Vagina (tissue), 2 donors: ENCODE measurements around the gene RAP1GDS1.
"Not testable (repeated sequence)": the region's sequence is repeated elsewhere in the genome, so short reads cannot be mapped to it uniquely, and the experiment has no call there.

Experiments used
- CTCF ChIP-seq, 3 experiments: fragments of 450-650 bp in 2 of 3; fragments of 200-600 bp in 1 of 3; sonication (generic) in 1 of 3; IDR thresholded peaks; one replicate each; pipeline ENCODE4 v1.5.1; 2017 to 2019; ENCODE audit warnings: antibody characterized with exemption in 3 of 3, mild to moderate bottlenecking in 2 of 3, moderate library complexity in 2 of 3
- POLR2A ChIP-seq, 2 donors: fragments of 450-650 bp; IDR thresholded peaks; one replicate each; pipeline ENCODE4 v1.6.1; 2017; ENCODE audit warnings: antibody characterized with exemption in 2 of 2, mild to moderate bottlenecking in 2 of 2, moderate library complexity in 2 of 2

GRCh38 chr4:98457422-98457821 is 196.2 kb downstream of the RAP1GDS1 start:
- not testable (repeated sequence) for TF ChIP-seq POLR2A, CTCF (IDR thresholded peaks at IDR 0.05)
